Liver (tissue), 3 donors: ENCODE data around the gene BPIFB3.

Source experiments
- EGR1 ChIP-seq, 2 donors: IDR thresholded peaks; 2 replicates each; pipeline ENCODE4 v1.6.1; 2016 to 2018; ENCODE audit warnings: antibody characterized with exemption in 2 of 2, low read depth in 2 of 2
- RAD21 ChIP-seq, 2 donors: IDR thresholded peaks; 2 replicates each; pipeline ENCODE4 v1.6.1; 2016; ENCODE audit warnings: antibody characterized with exemption in 2 of 2, mild to moderate bottlenecking in 2 of 2
- RXRA ChIP-seq, 2 donors: IDR thresholded peaks; 2 replicates each; pipeline ENCODE4 v1.6.1; 2017 to 2018; ENCODE audit warnings: antibody characterized with exemption in 2 of 2, mild to moderate bottlenecking in 1 of 2
- SP1 ChIP-seq: IDR thresholded peaks from 2 replicates; pipeline ENCODE4 v1.6.1; 2018; ENCODE audit warnings: antibody characterized with exemption, mild to moderate bottlenecking
- TAF1 ChIP-seq: conservative IDR thresholded peaks from 2 replicates; pipeline ENCODE4 v1.6.1; 2016; ENCODE audit warnings: antibody characterized with exemption, mild to moderate bottlenecking
- TF ChIP-seq, protein P1 (sequence below): fragments of 150-350 bp; IDR thresholded peaks from 2 replicates; pipeline ENCODE4 v1.5.1; 2017; ENCODE audit warnings: improper control_type of control experiment, low read depth, low read length; ENCODE audit not compliant: missing input control
- TF ChIP-seq, protein P2 (sequence below): IDR thresholded peaks from 2 replicates; pipeline ENCODE4 v1.6.1; 2016; ENCODE audit warnings: antibody characterized with exemption
- TF ChIP-seq, protein P3 (sequence below): IDR thresholded peaks from 2 replicates; pipeline ENCODE4 v1.6.1; 2016; ENCODE audit warnings: antibody characterized with exemption
- TF ChIP-seq, protein P4 (sequence below): IDR thresholded peaks from 2 replicates; pipeline ENCODE4 v1.6.1; 2016; ENCODE audit warnings: antibody characterized with exemption
- TF ChIP-seq, protein P5 (sequence below): IDR thresholded peaks from 2 replicates; pipeline ENCODE4 v1.6.1; 2016; ENCODE audit warnings: antibody characterized with exemption, mild to moderate bottlenecking
- donor health status: healthy.
- donor health status: healthy.

DNA sequence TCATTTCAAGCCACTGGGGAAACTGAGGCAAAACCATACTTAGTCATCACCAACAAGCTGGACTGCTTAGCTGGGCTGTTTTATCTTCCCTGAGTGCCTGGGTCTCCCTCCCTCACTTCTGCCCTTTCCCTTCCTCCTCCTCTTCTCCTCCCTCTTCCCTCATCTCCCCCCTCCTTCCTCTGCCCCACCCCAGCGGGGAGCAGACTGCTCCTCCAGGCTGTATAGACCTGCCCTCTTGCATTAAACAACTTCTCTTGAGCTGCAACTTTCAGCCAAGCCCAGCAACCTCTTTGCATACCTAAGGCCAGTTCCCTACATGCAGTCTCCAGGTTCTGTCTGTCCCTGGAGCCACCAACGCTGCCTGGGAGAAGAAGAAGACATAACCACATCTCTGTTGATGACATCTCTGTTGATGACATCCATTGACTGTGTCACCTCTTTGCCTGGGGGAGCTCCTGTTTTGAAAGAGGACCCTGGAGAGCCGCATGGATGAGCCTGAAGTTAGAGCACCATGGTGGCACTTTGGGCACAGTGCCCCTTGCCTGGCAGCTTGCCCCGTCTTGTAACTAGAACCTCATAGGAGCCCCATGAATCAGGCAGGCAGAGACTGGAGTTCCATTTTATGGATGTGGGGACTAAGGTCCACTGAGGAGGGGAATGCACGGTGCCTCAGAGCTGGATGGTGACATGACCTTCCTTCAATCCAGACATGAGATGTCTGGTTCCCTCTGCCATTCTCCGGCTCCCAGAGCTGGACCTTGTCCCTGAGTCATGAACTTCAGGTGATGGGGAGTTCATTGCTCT lies 30.1 kb upstream of the BPIFB3 start:
- TF ChIP-seq, protein P1, sequence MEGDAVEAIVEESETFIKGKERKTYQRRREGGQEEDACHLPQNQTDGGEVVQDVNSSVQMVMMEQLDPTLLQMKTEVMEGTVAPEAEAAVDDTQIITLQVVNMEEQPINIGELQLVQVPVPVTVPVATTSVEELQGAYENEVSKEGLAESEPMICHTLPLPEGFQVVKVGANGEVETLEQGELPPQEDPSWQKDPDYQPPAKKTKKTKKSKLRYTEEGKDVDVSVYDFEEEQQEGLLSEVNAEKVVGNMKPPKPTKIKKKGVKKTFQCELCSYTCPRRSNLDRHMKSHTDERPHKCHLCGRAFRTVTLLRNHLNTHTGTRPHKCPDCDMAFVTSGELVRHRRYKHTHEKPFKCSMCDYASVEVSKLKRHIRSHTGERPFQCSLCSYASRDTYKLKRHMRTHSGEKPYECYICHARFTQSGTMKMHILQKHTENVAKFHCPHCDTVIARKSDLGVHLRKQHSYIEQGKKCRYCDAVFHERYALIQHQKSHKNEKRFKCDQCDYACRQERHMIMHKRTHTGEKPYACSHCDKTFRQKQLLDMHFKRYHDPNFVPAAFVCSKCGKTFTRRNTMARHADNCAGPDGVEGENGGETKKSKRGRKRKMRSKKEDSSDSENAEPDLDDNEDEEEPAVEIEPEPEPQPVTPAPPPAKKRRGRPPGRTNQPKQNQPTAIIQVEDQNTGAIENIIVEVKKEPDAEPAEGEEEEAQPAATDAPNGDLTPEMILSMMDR: no peak
- no peak for TF ChIP-seq EGR1 (IDR thresholded peaks at IDR 0.05; ENCODE audit: low read depth in 2 of 2)
- TF ChIP-seq, protein P2, sequence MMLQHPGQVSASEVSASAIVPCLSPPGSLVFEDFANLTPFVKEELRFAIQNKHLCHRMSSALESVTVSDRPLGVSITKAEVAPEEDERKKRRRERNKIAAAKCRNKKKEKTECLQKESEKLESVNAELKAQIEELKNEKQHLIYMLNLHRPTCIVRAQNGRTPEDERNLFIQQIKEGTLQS: no peak
- TF ChIP-seq, protein P3, sequence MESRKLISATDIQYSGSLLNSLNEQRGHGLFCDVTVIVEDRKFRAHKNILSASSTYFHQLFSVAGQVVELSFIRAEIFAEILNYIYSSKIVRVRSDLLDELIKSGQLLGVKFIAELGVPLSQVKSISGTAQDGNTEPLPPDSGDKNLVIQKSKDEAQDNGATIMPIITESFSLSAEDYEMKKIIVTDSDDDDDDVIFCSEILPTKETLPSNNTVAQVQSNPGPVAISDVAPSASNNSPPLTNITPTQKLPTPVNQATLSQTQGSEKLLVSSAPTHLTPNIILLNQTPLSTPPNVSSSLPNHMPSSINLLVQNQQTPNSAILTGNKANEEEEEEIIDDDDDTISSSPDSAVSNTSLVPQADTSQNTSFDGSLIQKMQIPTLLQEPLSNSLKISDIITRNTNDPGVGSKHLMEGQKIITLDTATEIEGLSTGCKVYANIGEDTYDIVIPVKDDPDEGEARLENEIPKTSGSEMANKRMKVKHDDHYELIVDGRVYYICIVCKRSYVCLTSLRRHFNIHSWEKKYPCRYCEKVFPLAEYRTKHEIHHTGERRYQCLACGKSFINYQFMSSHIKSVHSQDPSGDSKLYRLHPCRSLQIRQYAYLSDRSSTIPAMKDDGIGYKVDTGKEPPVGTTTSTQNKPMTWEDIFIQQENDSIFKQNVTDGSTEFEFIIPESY: no peak
- TF ChIP-seq, protein P4, sequence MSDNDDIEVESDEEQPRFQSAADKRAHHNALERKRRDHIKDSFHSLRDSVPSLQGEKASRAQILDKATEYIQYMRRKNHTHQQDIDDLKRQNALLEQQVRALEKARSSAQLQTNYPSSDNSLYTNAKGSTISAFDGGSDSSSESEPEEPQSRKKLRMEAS: no peak
- no peak for TF ChIP-seq TAF1
- TF ChIP-seq, protein P5, sequence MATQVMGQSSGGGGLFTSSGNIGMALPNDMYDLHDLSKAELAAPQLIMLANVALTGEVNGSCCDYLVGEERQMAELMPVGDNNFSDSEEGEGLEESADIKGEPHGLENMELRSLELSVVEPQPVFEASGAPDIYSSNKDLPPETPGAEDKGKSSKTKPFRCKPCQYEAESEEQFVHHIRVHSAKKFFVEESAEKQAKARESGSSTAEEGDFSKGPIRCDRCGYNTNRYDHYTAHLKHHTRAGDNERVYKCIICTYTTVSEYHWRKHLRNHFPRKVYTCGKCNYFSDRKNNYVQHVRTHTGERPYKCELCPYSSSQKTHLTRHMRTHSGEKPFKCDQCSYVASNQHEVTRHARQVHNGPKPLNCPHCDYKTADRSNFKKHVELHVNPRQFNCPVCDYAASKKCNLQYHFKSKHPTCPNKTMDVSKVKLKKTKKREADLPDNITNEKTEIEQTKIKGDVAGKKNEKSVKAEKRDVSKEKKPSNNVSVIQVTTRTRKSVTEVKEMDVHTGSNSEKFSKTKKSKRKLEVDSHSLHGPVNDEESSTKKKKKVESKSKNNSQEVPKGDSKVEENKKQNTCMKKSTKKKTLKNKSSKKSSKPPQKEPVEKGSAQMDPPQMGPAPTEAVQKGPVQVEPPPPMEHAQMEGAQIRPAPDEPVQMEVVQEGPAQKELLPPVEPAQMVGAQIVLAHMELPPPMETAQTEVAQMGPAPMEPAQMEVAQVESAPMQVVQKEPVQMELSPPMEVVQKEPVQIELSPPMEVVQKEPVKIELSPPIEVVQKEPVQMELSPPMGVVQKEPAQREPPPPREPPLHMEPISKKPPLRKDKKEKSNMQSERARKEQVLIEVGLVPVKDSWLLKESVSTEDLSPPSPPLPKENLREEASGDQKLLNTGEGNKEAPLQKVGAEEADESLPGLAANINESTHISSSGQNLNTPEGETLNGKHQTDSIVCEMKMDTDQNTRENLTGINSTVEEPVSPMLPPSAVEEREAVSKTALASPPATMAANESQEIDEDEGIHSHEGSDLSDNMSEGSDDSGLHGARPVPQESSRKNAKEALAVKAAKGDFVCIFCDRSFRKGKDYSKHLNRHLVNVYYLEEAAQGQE: no peak
- TF ChIP-seq RAD21 (IDR thresholded peaks at IDR 0.05): no peak
- TF ChIP-seq SP1: no peak
- TF ChIP-seq RXRA (IDR thresholded peaks at IDR 0.05): no peak
